Pulmonary artery endothelial cell (primary cell): ENCODE data around the gene GPC6. TPM values are rescaled to one million over a fixed set of nuclear protein-coding genes. Genes with fewer than 3 reads are reported as not detected.

Experiments used
- DNase-seq: peaks from one replicate; pipeline ENCODE4 v3.0.0-alpha.2; 2011; ENCODE audit warnings: low read depth, low spot score
- total RNA-seq: library from RNA; depleted of rRNA; stranded (reverse); fragments of >200 nt; gene quantifications from 2 replicates; pipeline ENCODE4 v1.2.3, GENCODE V29; 2014

The GPC6 gene
- total RNA-seq, 1 donor from 2014 or later: under 0.01 TPM

DNA sequence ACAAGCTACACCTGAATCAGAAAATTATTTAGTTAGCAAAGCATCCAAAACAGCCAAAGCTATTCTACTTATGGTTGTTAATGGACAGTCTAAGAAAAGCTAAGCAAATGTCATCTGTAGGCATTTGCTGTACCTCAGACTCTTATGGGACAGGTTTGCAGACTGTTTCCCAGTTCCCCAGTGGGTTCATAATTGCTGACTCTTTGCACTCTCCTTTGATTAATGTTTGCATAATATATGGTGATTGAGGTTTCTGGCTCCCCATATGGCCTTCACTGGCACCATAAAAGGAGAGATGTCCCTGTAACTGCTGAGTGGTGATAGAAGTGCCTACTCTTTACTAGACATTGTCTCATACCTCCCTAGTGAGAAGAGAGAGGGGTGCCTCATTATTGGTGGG, 142.1 kb downstream of the GPC6 start:
- no peak for DNase-seq

DNA sequence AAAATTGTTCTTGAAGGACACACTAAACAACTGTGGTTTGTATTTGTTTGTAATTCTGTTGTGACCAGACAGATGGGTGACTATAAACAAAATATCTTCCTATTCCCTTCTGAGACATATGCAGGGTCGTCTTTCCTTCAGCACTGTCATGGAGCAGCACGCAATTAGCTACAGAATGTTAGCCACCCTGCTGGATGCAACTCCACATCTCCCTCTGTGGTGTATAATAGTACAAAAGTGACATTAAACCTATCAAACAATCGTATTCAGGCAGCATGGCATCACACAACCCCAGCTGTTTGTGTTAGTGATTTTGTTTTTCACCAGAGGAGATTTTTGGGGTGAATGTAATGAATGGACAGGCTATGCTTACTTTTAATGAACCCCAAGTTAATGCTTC, 146.2 kb downstream of the GPC6 start:
- DNase-seq: no peak

DNA sequence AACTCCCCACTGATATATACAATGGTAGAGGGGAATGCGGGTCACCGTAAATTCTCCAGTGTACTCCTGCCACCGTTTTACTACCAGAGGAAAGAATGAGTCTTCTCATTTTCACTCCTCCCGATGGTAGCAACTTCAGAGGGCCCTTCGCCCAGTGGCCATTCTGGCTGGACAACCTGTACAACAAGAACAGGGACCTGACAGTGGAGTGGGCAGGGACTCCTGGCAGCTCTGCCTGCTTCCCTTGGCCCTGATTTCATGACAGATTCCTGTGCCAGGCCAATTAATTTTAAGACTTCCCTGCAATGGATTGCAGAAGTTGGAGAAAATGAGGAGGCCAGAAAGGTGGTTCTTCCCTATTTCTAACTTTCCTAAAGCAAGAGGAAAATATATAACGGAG, 148.9 kb downstream of the GPC6 start:
- DNase-seq: no peak

- DNase-seq: no peak
Measured at GRCh38 chr13:93377196-93377595, 150.6 kb downstream of the GPC6 start.

DNA sequence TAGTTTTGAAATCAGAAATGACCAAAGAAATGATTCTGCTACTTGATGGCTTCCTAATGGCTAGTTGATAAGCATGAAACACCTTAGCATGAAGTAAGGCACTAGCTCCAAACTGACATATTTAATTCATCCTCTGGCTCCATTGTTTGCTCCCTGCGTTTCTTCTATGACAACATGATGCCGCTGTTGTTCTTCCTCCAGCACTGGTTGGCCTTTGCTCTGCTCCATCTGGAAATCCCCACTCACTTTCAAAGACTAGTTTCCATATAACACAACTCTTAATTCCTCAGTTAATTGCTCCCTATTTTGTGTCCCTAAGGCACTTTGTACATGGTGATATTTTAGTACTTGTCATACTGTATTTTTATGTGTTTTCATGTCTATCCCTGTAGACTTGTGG, 151.6 kb downstream of the GPC6 start:
- no peak for DNase-seq

- DNase-seq: no peak
Measured at GRCh38 chr13:93386116-93386515, 159.5 kb downstream of the GPC6 start.

GRCh38 chr13:93388701-93389100, 162.1 kb downstream of the GPC6 start:
- no peak for DNase-seq

DNA sequence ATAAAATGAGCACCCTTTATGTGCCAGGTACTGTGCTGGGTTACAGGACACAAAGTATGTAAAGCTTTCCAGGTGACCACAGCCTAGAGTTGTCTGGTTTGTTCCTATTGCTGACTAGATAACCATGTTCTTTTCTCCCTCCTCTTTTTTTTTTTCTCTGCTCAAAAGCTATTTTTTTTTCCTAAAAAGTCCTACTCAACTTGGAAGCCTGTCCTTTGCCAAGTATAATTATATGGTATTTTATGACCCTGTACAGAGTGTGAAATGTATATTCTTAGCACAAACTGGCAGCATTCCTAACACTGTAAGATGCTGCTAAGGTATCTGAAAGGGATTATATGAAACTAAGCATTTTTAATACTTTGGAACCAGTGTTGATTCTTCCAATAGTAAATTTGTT, 171.0 kb downstream of the GPC6 start:
- DNase-seq: no peak

DNA sequence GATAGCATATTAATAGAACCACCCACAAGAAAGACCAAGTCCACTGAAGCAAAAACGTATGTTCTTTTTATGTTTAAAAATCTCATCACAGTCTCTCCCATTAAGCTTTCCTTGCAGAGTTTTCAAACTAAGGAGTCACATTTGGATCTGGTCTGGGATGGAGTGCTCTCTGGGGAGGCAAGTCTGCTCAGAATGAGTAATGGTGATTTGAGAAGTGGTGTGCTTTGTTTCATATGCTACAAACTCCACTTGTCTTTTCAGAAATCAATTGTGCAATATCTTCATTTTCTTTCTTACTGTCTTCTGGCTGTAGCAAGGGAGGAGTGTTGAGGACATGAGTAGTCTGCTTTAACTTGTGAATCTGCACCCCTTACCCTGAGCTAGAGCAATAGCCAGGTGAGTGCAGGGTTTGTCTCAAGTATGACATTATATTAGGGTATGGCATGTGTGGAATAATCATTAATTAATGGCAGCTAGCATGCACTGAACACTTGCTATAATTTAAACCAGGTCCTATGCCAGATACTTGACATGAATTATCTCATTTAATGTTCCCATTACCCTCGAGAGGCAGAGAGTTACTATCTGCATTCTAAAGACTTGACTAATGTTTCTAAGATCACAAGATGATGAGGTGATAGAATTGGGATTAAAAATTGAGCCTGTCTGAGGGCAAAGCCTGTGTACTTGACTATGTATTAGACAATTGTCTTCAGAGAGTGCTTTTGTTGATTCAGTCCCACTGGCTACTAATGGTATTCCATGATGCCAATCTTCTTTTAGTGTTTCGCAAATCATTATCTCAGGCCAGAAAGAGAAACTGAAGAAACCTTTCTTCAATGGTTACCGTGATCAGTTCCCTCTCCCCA, 171.8 kb downstream of the GPC6 start:
- DNase-seq: no peak

DNA sequence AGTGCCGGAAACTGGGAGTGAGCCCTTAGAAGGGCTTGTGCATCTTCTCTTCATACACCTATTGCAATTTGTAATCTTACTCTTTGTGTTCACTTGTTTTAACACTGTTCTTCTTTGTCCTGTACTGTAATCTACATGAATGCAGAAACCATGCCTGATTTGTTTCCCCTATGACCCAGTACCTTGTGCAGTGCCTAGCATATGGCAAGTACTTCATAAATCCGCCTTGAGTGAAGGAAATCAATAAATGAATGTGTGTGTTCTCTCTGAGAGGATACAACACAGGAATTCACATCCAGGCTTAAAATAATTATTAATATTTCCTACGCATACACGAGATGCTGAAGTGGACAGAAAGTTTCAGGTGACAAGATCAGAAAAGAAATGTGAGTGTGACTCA, 172.6 kb downstream of the GPC6 start:
- no peak for DNase-seq

- DNase-seq: no peak
Measured at GRCh38 chr13:93406136-93406535, 179.5 kb downstream of the GPC6 start.

GRCh38 chr13:93407551-93407950, 180.9 kb downstream of the GPC6 start:
- DNase-seq: no peak

DNA sequence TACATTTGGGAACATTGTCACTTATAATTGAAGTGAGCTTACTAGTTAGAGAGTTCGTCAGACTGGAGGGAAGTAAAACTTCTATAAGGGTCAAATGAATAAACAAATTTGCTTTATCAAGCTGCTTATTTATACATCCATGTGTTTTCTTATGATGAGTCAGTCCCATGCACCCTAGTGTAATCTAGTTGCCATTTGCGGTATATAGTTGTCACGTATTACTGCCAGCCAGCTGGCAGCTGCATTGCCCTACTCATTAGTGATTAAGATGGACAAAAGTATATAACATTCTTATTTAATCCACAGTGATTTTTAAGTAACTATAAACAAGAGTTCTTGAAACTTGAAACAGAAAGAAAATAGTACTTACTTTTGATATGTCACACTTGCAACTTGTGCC, 182.4 kb downstream of the GPC6 start:
- no peak for DNase-seq

GRCh38 chr13:93409816-93410215, 183.2 kb downstream of the GPC6 start:
- no peak for DNase-seq

DNA sequence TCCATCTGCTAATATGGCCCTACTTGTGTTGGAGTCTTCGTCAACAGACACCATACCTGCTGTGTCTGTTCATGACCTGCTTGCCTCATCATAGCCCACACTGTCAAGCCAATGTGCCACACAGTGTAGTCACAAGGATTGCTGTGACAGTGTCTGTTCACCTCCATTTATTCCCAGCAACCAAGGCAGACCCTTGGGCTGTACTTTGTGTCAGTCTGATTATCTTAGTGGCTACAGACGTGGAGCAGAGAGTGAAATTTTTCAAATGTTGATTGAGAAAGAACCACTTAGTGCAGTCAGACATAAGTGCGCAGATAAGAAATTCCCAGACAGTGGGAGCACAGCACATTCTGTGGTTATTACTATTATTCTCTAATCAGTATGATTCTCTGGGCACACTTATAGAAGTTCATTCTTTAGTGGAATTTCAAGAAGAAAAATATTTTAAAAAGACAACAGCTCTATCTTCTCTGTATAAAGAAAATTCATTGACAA, 184.6 kb downstream of the GPC6 start:
- DNase-seq: no peak

DNA sequence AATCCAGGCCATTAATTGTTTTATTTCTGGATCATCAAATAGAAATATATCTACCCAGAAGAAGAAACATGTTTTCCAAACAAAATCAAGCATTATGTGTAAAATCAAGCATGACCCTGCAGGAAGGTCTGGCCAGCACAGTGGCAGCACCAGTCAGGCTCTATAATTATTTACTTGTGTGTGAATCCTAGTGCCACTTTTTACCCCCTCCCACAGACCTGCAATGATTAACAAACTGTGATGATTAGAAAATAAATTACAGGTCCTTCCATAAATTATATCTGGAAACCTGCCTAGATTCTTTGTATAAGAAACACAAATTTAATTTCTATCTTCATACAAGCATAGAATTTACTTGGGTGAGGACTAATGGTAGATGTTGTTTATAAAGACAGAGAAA, 186.1 kb downstream of the GPC6 start:
- no peak for DNase-seq

DNA sequence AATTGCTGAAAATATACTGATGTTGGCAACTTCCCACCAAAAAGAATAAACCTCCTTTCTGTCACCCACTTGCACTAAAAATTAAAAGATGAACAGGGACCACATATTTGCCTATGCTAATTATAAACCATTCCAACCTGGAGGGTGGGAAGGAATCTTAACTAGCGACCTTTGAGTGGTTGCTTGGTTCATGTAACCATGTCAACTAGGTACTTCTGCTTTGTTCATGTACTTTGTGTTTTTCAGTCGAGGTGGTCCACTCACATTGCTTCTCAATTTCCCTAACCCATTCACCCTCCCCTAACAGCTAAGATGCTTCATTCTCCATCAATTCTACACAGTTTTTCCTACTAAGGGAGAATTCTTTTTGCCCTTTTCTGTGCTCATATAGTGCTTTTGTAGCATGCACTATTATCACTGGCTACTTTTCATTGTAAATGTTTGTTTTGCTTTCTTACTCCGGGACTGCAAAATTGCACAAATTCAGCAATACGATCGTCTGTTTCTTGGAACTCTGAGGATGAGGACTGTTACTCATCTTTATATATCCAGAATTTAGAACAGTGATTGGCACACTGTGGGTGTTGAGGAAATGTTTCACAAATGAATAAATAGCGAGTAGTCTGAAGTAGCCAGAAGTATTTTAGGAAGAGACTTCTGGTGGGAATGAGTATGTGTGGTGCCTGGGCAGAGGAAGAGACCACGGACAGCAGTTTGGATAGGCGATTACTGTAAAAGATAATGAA, 187.5 kb downstream of the GPC6 start:
- no peak for DNase-seq

GRCh38 chr13:93416736-93417355, 190.2 kb downstream of the GPC6 start:
- DNase-seq: no peak

- DNase-seq: no peak
Measured at GRCh38 chr13:93418398-93418797, 191.8 kb downstream of the GPC6 start.

GRCh38 chr13:93420206-93420605, 193.6 kb downstream of the GPC6 start:
- no peak for DNase-seq

- no peak for DNase-seq
Measured at GRCh38 chr13:93420887-93421286, 194.3 kb downstream of the GPC6 start.

- DNase-seq: no peak
Measured at GRCh38 chr13:93422980-93423543, 196.5 kb downstream of the GPC6 start.
